B cell (primary cell): ENCODE measurements around the gene TMEM25.

ENCODE experiments used
- CTCF ChIP-seq: fragments of 200-600 bp; IDR thresholded peaks from one replicate; pipeline ENCODE4 v1.8.0; 2022; ENCODE audit warnings: antibody characterized with exemption, mild to moderate bottlenecking
- EZH2 ChIP-seq: IDR thresholded peaks from 2 replicates; pipeline ENCODE4 v1.6.1; 2012; ENCODE audit warnings: borderline replicate concordance, low read depth, mild to moderate bottlenecking, moderate library complexity, low read length; ENCODE audit not compliant: insufficient read depth, poor library complexity, severe bottlenecking

GRCh38 chr11:118574636-118575035 lies 43.6 kb downstream of the TMEM25 start:
- TF ChIP-seq CTCF (no peak), EZH2 (no peak)
